OCI-M1 (cell line): ENCODE measurements around the gene SUGCT.

Experiments
- DNase-seq: peaks from one replicate; lab custom pipeline; 2025; lab: John Stamatoyannopoulos, UW

Gene SUGCT

GRCh38 chr7:40471891-40472290 is 337.1 kb downstream of the SUGCT start:
- DNase-seq = no peak

- peak; percentile 14 for DNase-seq
These were observed 340.2 kb downstream of the SUGCT start for GRCh38 chr7:40474790-40475680.

GRCh38 chr7:40475681-40475982 is 340.8 kb downstream of the SUGCT start:
- no peak for DNase-seq

GRCh38 chr7:40477094-40477493 is 342.3 kb downstream of the SUGCT start:
- DNase-seq = no peak

GRCh38 chr7:40482845-40483244 is 348.0 kb downstream of the SUGCT start:
- no peak for DNase-seq

- peak; percentile 18 for DNase-seq
These were observed 348.8 kb downstream of the SUGCT start for GRCh38 chr7:40483630-40484029.

GRCh38 chr7:40489844-40490602 is 355.2 kb downstream of the SUGCT start:
- DNase-seq = peak; percentile 9

GRCh38 chr7:40490603-40490924 is 355.8 kb downstream of the SUGCT start:
- DNase-seq = no peak

GRCh38 chr7:40492946-40493345 is 358.1 kb downstream of the SUGCT start:
- DNase-seq = no peak

- no peak for DNase-seq
These were observed 358.8 kb downstream of the SUGCT start for GRCh38 chr7:40493609-40494051.

GRCh38 chr7:40498924-40499510 is 364.2 kb downstream of the SUGCT start:
- no peak for DNase-seq

- DNase-seq = no peak
These were observed 364.9 kb downstream of the SUGCT start for GRCh38 chr7:40499718-40500117.

- no peak for DNase-seq
These were observed 365.4 kb downstream of the SUGCT start for GRCh38 chr7:40500219-40500618.

- DNase-seq = no peak
These were observed 367.6 kb downstream of the SUGCT start for GRCh38 chr7:40502359-40502758.

GRCh38 chr7:40506158-40506557 is 371.4 kb downstream of the SUGCT start:
- DNase-seq = peak; percentile 1

- DNase-seq = peak; percentile 32
These were observed 372.4 kb downstream of the SUGCT start for GRCh38 chr7:40507166-40507565.

GRCh38 chr7:40509287-40509996 is 374.6 kb downstream of the SUGCT start:
- DNase-seq = no peak

GRCh38 chr7:40516376-40516775 is 381.6 kb downstream of the SUGCT start:
- DNase-seq = no peak

GRCh38 chr7:40519009-40519408 is 384.2 kb downstream of the SUGCT start:
- DNase-seq = no peak

GRCh38 chr7:40520986-40521738 is 386.4 kb downstream of the SUGCT start:
- no peak for DNase-seq

- no peak for DNase-seq
These were observed 391.0 kb downstream of the SUGCT start for GRCh38 chr7:40525764-40526163.
